ENCODE results near the gene BICC1.

DNA sequence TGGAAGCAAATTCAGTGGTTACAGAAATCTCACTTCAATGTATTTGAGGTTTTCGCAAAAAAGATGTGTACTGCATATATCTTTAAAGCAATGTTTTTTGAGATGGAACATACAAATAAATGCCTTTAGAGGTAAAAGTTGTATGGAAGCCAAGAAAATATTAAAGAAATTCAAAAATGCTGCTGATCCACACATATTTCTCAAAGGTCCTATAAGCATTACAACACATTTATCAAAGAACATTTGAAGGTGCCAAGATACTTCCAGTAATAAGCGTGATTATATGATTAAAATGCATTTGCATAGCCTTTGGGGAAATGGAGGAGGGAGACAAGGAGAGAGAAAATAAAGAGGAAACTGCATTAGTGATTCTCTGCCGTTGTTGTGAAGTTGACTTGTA lies 260.1 kb downstream of the BICC1 start:
- TF ChIP-seq, protein P1, sequence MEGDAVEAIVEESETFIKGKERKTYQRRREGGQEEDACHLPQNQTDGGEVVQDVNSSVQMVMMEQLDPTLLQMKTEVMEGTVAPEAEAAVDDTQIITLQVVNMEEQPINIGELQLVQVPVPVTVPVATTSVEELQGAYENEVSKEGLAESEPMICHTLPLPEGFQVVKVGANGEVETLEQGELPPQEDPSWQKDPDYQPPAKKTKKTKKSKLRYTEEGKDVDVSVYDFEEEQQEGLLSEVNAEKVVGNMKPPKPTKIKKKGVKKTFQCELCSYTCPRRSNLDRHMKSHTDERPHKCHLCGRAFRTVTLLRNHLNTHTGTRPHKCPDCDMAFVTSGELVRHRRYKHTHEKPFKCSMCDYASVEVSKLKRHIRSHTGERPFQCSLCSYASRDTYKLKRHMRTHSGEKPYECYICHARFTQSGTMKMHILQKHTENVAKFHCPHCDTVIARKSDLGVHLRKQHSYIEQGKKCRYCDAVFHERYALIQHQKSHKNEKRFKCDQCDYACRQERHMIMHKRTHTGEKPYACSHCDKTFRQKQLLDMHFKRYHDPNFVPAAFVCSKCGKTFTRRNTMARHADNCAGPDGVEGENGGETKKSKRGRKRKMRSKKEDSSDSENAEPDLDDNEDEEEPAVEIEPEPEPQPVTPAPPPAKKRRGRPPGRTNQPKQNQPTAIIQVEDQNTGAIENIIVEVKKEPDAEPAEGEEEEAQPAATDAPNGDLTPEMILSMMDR (IDR thresholded peaks at IDR 0.05), result no peak
- no peak for TF ChIP-seq POLR2A (IDR thresholded peaks at IDR 0.05)
